ENCODE data around the gene IPO7. TPM values are rescaled to one million over a fixed set of nuclear protein-coding genes. Genes with fewer than 3 reads are reported as not detected.

The IPO7 gene
- total RNA-seq, 1 experiment from 2014 or later = 226 TPM

- TF ChIP-seq CTCF (IDR thresholded peaks at IDR 0.05) = no peak
- peak; percentile 75 for TF ChIP-seq GABPB1 (CRISPR knock-in tag; IDR thresholded peaks at IDR 0.05)
- TF ChIP-seq IRF2 (CRISPR knock-in tag; IDR thresholded peaks at IDR 0.05; ENCODE audit: borderline replicate concordance, low read depth) = no peak
- TF ChIP-seq ARID4B (CRISPR knock-in tag; IDR thresholded peaks at IDR 0.05; ENCODE audit: borderline replicate concordance) = no peak
- no peak for TF ChIP-seq MYBL2 (CRISPR knock-in tag; IDR thresholded peaks at IDR 0.05)
- peak; percentile 98 for TF ChIP-seq SP1 (CRISPR knock-in tag; conservative IDR thresholded peaks at IDR 0.05)
- TF ChIP-seq JAZF1 (CRISPR knock-in tag; IDR thresholded peaks at IDR 0.05) = no peak
- TF ChIP-seq ATF3 (CRISPR knock-in tag; conservative IDR thresholded peaks at IDR 0.05) = no peak
- TF ChIP-seq PRDM15 (CRISPR knock-in tag; IDR thresholded peaks at IDR 0.05) = no peak
- peak; percentile 46; the same call in 1 of the 2 replicates for TF ChIP-seq FOXP4 (CRISPR knock-in tag; IDR thresholded peaks at IDR 0.05)
- TF ChIP-seq ETV6 (CRISPR knock-in tag; IDR thresholded peaks at IDR 0.05) = 0 out of 2 replicates have a peak, but pooled peaks have one; percentile 22
- TF ChIP-seq ZNF317 (CRISPR knock-in tag; IDR thresholded peaks at IDR 0.05; ENCODE audit: borderline replicate concordance, low read depth) = no peak
- TF ChIP-seq USF2 (CRISPR knock-in tag; IDR thresholded peaks at IDR 0.05) = peak; percentile 40; the same call in 1 of the 2 replicates
- TF ChIP-seq CREM (CRISPR knock-in tag; IDR thresholded peaks at IDR 0.05) = peak; percentile 93
- peak; percentile 64; the same call in 1 of the 2 replicates for TF ChIP-seq ZNF396 (CRISPR knock-in tag; IDR thresholded peaks at IDR 0.05; ENCODE audit: borderline replicate concordance)
- no peak for TF ChIP-seq RORB (CRISPR knock-in tag; IDR thresholded peaks at IDR 0.05)
- 0 out of 2 replicates have a peak, but pooled peaks have one; percentile 61 for TF ChIP-seq ERG (CRISPR knock-in tag; IDR thresholded peaks at IDR 0.05)
- peak; percentile 90 for TF ChIP-seq FOXK1 (CRISPR knock-in tag; IDR thresholded peaks at IDR 0.05)
- no peak for TF ChIP-seq HMGA2 (CRISPR knock-in tag; IDR thresholded peaks at IDR 0.05)
- peak; percentile 99 for TF ChIP-seq NFYB (CRISPR knock-in tag; conservative IDR thresholded peaks at IDR 0.05; ENCODE audit: low read depth)
- no peak for TF ChIP-seq ZNF281 (CRISPR knock-in tag; IDR thresholded peaks at IDR 0.05)
Observed at GRCh38 chr11:9460322-9461062, 76.0 kb downstream of the IPO7 start, which contains the start of gene ZNF143 (continued).
